Measurements from ENCODE around the gene INO80C. TPM values are rescaled to one million over a fixed set of nuclear protein-coding genes. Genes with fewer than 3 reads are reported as not detected.
A peak's percentile ranks its signal among the peaks of the same experiment; 100 is the strongest.
"Not testable (repeated sequence)": the region's sequence is repeated elsewhere in the genome, so short reads cannot be mapped to it uniquely, and the experiment has no call there.

INO80C gene
- total RNA-seq, 8 experiments from 2014 or later: 5.8 to 35.9 (median 15.7) TPM

DNA sequence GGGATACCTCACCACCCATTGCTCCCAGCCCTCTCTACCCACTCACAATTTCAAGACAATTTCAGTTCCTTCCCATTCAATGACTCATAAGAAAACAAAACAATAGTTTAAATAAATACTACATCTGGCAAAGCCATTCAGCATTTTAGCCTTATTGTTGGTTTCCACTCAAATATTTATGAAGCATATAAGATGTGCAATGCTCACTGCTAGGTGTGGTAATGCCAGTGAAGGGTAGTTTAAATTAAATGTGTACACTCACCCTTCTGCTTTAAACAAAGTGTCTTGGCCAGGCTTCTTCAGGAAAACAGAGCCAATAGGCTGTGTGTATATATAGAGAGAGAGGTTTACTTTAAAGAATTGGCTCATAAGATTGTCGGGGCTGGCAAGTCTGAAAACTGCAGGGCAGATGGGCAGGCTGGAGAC, 37.0 kb downstream of the INO80C start:
- 83 to 100% (median 86%) methylated on average over 1 of the region's 1 CpG; no CpG with 5 or more reads in 5 of the 10 experiments for WGBS, 10 experiments
- peak in 2 of 8 experiments; percentile 6 to 9 for ATAC-seq (replicated peaks in 6 of 8)
- H3K27ac ChIP-seq: no peak overlapping the region
- no peak overlapping the region for H3K4me3 ChIP-seq
- in situ Hi-C loops (cut with MboI; ENCODE audit: low pct_unique_long_range_greater_than_20kb in 2 of 9, low sequenced_read_pairs in 9 of 9, unreplicated experiment in 9 of 9): no loop called here
- H3K4me1 ChIP-seq (replicated peaks in 1 of 2): no peaks in the 10 kb centered on the region

DNA sequence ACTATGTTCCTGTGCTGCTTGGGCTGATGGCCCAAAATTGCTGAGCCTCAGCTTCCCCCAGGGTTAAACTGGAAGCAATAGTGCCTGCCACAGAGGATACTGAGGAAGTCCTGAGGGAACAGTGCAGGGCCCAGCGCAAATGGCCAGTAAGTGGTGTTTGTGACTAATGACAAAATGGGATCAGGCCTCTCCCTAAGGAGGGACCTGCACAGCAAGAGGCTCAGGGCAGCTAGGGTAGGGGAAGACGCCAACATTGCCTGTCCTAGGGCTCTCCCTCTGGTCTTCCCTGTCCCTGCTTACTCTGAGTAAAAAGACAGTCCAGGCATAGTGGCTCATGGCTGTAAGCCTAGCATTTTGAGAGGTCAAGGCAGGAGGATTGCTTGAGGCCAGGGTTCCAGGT, 37.8 kb downstream of the INO80C start:
- in situ Hi-C loops (cut with MboI; ENCODE audit: low pct_unique_long_range_greater_than_20kb in 2 of 9, low sequenced_read_pairs in 9 of 9, unreplicated experiment in 9 of 9): no loop called here
- H3K27ac ChIP-seq: no peak overlapping the region
- WGBS, 10 experiments: 20 to 80% methylated on average over 1 to 2 of the region's 2 CpGs; no CpG with 5 or more reads in 8 of the 10 experiments
- no peak for ATAC-seq (replicated peaks in 6 of 8)
- no peak overlapping the region for H3K4me3 ChIP-seq
- no peaks in the 10 kb centered on the region for H3K4me1 ChIP-seq (replicated peaks in 1 of 2)

DNA sequence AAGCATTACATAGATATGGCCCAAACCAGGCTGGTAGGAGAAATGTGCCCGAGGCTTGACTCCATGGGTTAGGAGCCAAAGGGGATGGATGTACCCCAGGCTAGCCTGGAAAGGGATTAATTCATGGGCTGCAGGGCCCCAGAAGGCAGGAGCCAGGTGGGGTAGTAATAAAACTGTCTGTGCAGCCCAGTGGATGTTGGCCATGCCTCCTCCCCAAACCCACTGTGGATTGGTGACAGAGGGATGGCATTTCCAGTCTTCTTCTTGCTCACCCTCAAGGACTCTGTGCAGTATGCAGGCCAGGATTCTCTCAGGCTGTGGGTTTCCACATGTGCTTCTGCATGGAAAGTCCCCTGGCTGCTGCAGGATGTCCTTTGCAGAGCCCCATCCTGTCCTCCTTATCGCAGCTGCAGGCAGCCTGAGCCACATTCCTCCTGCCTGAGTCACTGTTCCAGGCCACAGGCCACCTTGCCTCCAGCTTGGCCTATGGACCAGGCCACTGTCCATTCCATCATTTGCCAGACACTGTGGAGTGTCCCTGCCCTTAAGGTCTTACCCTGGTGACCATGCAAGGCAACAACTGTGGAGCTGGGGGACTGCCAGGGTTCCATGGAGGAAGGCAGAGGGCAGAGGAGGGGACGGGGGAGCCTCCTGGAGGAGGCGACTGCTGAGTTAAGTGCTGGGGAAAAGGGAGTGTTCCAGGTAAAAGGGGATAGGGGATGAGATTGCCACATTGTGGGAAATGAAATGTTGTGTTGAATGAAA, 38.9 kb downstream of the INO80C start:
- peak in 5 of 8 experiments; percentile 49 to 65 (median 62) for ATAC-seq (replicated peaks in 6 of 8)
- WGBS, 10 experiments: 57 to 100% (median 80%) methylated on average over 1 to 3 of the region's 4 CpGs; no CpG with 5 or more reads in 3 of the 10 experiments
- in situ Hi-C loops (cut with MboI; ENCODE audit: low pct_unique_long_range_greater_than_20kb in 2 of 9, low sequenced_read_pairs in 9 of 9, unreplicated experiment in 9 of 9): no loop called here
- Histone ChIP-seq H3K4me1 (replicated peaks in 1 of 2) (no peaks in the 10 kb centered on the region), H3K27ac (no peak overlapping the region), H3K4me3 (no peak overlapping the region)

DNA sequence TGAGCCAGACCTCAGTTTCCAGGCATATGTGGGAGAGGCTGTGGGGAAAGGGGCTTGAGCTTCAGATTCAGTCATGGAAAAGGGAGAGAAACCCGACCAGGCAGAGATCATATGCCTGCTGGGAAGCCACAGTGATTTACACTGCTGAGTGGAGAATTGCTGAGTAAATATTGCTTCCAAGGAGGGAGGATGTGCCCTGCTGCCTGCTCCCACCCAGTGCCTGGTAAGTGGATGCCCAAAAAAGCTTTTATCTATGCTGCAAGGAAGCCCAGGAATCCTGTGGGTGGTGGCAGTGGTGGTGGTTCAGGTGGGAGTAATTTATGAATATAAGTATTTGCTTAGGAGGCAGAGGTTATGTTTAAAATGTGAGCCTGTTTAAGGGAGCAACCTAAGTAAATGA, 39.5 kb downstream of the INO80C start:
- 40 to 100% (median 73%) methylated on average over 1 of the region's 1 CpG; no CpG with 5 or more reads in 6 of the 10 experiments for WGBS, 10 experiments

DNA sequence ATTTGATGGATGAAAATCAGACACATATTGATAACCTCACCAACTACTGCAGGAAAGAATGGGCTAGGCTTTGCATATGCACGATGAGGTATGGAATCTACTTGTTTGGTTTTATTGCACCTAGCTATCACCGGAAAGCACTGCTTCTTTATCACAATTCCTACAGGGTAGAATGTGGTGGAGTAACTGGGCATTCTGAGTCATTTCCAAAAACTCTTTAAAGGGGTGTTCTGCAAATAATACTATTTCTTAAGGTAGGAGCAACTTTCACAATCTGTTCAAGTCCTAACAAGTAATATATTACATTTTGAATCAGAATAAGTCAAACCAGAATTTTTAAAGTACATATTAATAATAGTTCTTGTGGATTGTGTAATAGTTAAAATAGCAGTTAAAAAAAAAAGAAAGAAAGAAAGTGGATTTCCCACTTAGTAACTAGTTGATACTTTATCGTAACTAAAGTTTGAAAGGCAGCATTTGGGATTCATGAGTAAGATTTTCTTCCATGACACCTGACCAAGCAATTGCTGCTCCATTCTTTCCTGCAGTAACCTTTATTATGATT, 40.5 kb downstream of the INO80C start:
- in situ Hi-C loops (cut with MboI; ENCODE audit: low pct_unique_long_range_greater_than_20kb in 2 of 9, low sequenced_read_pairs in 9 of 9, unreplicated experiment in 9 of 9): no loop called here
- no peak overlapping the region for H3K4me3 ChIP-seq
- no peaks in the 10 kb centered on the region for H3K4me1 ChIP-seq (replicated peaks in 1 of 2)
- 66 to 100% (median 88%) methylated on average over 1 to 3 of the region's 3 CpGs; no CpG with 5 or more reads in 1 of the 10 experiments for WGBS, 10 experiments
- ATAC-seq (replicated peaks in 6 of 8): no peak
- no peak overlapping the region for H3K27ac ChIP-seq

More for the DNA sequence above, 39.5 kb downstream of the INO80C start:
- H3K27ac ChIP-seq: no peak overlapping the region
- no peaks in the 10 kb centered on the region for H3K4me1 ChIP-seq (replicated peaks in 1 of 2)
- no peak overlapping the region for H3K4me3 ChIP-seq
- peak in 3 of 8 experiments; percentile 32 to 72 (median 66) for ATAC-seq (replicated peaks in 6 of 8)
- in situ Hi-C loops (cut with MboI; ENCODE audit: low pct_unique_long_range_greater_than_20kb in 2 of 9, low sequenced_read_pairs in 9 of 9, unreplicated experiment in 9 of 9): no loop called here

DNA sequence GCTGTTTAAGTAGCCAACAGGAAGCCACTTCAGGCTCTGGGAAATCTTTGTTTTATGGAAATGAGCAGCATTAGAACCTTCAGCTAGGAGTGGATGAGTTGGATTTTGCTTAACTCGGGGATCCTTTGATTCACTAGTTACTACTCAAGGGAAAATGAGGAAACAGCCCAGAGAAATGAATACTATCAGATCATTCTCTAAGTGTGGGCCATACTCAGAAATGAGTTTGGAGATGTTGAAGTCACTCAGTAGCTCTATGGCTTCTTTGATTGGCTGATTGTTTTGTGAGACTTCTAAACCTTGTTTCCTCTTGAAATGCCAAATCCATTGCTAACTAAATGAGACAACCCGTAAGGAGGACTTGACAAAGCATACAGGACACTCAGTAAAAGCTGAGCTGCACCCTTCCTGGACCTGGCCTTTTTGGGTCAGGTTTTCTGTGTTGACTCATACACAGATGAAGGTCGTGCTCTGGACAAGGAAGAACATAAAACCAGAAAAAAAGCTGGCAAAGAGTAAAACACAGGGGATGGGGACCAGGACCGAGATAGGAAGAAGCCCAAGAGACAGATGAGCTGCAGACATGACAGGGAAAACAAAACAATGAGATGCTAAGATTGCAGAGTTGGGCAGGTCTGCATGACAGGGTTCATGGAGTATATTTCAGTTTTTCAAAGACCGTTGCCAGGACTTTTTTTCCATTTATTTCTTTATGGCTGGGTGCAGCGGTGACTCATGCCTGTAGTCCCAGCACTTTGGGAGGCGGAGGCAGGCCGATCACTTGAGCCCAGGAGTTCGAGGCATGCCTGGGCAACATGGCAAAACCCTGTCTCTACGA, 41.6 kb downstream of the INO80C start:
- in situ Hi-C loops (cut with MboI; ENCODE audit: low pct_unique_long_range_greater_than_20kb in 2 of 9, low sequenced_read_pairs in 9 of 9, unreplicated experiment in 9 of 9): no loop called here
- peak in 2 of 8 experiments; percentile 54 to 67 for ATAC-seq (replicated peaks in 6 of 8)
- 0 to 94% (median 66%) methylated on average over 1 to 7 of the region's 10 CpGs; no CpG with 5 or more reads in 2 of the 10 experiments for WGBS, 10 experiments
- no peak overlapping the region for H3K27ac ChIP-seq
- H3K4me3 ChIP-seq: no peak overlapping the region
- H3K4me1 ChIP-seq (replicated peaks in 1 of 2): no peaks in the 10 kb centered on the region

DNA sequence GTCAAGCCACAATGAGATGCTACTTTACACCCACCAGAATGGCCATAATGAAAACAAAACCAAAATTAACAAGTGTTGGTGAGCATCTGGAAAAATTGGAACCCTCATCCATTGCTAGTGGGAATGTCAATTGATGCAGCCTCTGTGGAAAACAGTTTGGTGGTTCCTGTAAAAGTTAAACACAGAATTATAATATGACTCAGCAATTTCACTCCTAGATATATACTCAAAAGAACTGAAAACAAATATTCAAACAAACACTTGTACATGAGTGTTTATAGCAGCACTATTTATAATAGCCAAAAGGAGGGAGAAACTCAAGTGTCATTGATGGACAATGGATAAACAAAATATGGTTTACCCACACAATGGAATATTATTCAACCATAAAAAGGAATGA, 43.0 kb downstream of the INO80C start:
- peak in 1 of 8 experiments; percentile 4 for ATAC-seq (replicated peaks in 6 of 8)
- in situ Hi-C loops (cut with MboI; ENCODE audit: low pct_unique_long_range_greater_than_20kb in 2 of 9, low sequenced_read_pairs in 9 of 9, unreplicated experiment in 9 of 9): no loop called here
- H3K4me1 ChIP-seq (replicated peaks in 1 of 2): no peaks in the 10 kb centered on the region
- no peak overlapping the region for H3K27ac ChIP-seq
- H3K4me3 ChIP-seq: no peak overlapping the region

DNA sequence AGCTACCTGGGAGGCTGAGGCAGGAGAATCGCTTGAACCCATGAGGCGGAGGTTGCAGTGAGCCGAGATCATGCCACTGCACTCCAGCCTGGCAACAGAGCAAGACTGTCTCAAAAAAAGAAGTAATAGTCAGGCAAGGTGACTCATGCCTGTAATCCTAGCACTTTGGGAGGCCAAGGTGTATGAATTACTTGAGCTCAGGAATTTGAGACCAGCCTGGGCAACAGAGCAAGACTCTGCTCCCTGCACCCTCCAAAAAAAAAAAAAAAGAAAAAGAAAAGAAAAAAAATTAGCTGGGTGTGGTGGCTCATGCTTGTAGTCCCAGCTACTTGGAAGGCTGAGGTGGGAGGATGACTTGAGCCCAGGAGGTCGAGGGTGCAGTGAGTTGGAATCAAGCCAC, 44.7 kb downstream of the INO80C start:
- H3K27ac ChIP-seq; in situ Hi-C loops (cut with MboI; ENCODE audit: low pct_unique_long_range_greater_than_20kb in 2 of 9, low sequenced_read_pairs in 9 of 9, unreplicated experiment in 9 of 9): not testable (repeated sequence)
- WGBS, 10 experiments: 46 to 95% (median 69%) methylated on average over 1 to 4 of the region's 4 CpGs; no CpG with 5 or more reads in 1 of the 10 experiments

DNA sequence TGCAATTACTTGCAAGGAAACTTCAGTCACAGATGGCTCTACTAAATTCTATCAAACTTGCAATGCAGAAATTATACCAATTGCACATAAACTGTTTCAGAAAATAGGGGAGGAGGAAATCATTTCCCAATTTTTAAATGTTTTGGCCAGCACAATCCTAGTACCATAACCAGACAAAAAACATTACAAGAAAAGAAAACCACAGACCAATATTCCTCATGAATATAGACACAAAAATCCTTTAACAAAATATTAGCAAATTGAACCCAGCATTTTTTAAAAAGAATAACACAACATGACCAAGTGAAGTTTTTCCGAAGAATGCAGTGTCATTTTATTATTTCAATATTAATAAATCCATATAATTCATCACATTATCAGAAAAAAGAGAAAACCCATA, 45.8 kb downstream of the INO80C start:
- in situ Hi-C loops (cut with MboI; ENCODE audit: low pct_unique_long_range_greater_than_20kb in 2 of 9, low sequenced_read_pairs in 9 of 9, unreplicated experiment in 9 of 9): no loop called here
- Histone ChIP-seq H3K4me3 (no peak overlapping the region), H3K27ac (no peak overlapping the region), H3K4me1 (replicated peaks in 1 of 2) (no peaks in the 10 kb centered on the region)
- 40 to 100% (median 78%) methylated on average over 1 of the region's 1 CpG; no CpG with 5 or more reads in 1 of the 10 experiments for WGBS, 10 experiments
- no peak for ATAC-seq (replicated peaks in 6 of 8)

More for the DNA sequence above, 44.7 kb downstream of the INO80C start:
- not testable (repeated sequence) for H3K4me3 ChIP-seq; H3K4me1 ChIP-seq (replicated peaks in 1 of 2); ATAC-seq (replicated peaks in 6 of 8)

DNA sequence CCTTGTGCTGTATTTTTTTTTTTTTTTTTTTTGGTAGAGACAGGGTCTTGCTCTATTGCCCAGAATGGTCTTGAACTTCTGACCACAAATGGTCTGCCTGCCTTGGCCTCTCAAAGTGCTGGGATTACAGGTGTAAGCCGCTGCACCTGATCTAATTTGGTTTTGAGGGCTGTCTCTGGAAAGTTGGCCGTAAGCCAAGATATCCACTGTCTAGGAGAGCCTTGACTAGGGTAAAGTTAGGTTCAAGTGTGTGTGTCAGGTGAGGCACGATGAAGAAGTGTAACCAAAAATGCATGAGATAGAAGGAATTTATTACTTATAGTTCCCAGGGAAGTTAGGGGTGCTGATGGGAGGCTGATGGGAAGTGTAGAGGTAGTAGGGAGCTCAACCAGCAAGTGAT, 46.7 kb downstream of the INO80C start:
- no peak overlapping the region for H3K27ac ChIP-seq
- ATAC-seq (replicated peaks in 6 of 8): no peak
- in situ Hi-C loops (cut with MboI; ENCODE audit: low pct_unique_long_range_greater_than_20kb in 2 of 9, low sequenced_read_pairs in 9 of 9, unreplicated experiment in 9 of 9): no loop called here
- no peak overlapping the region for H3K4me3 ChIP-seq
- 35 to 100% (median 78%) methylated on average over 1 to 3 of the region's 3 CpGs; no CpG with 5 or more reads in 1 of the 10 experiments for WGBS, 10 experiments
- H3K4me1 ChIP-seq (replicated peaks in 1 of 2): no peaks in the 10 kb centered on the region

DNA sequence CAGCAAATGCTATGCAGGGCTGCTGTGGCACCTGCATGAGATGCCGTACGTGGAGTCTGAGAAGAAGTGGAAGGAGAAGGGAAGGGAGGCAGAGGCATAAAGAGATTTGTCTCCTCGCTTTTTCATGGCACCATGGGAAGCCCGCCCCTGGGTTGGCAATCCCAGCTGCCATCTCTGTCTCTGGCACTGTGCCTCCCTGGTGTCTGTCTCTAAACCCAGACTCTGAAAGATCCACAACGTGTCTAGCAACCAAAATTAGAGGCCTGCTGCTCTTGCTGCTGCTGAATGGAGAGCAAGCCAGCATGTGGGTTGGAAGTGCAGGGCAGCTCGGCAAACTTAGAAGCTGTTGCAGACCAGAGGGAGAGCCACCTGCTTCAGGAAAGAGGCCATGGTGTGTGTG, 53.1 kb downstream of the INO80C start:
- in situ Hi-C loops (cut with MboI; ENCODE audit: low pct_unique_long_range_greater_than_20kb in 2 of 9, low sequenced_read_pairs in 9 of 9, unreplicated experiment in 9 of 9): no loop called here
- no peak overlapping the region for H3K4me3 ChIP-seq
- 60 to 90% (median 67%) methylated on average over 1 to 4 of the region's 6 CpGs; no CpG with 5 or more reads in 5 of the 10 experiments for WGBS, 10 experiments
- no peak for ATAC-seq (replicated peaks in 6 of 8)
- H3K27ac ChIP-seq: no peak overlapping the region
- no peaks in the 10 kb centered on the region for H3K4me1 ChIP-seq (replicated peaks in 1 of 2)

DNA sequence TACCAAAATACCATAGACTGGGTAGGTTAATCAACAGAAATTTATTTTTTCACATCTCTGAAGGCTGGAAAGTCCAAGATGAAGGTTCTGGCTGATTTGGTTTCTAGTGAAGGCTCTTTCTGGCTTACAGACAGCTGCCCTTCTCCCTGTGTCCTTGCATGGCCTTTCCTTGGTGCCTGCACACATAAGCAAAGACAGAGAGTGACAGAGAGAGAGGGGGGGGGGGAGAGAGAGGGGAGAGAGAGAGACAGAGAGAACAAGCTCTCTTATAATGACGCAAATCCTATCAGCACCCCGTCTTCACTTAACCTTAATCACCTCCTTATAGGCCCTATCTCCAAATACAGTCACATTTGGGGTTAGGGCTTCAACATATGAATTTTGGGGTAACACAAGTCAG, 53.9 kb downstream of the INO80C start:
- no peak overlapping the region for H3K4me3 ChIP-seq
- H3K27ac ChIP-seq: no peak overlapping the region
- ATAC-seq (replicated peaks in 6 of 8): no peak
- WGBS, 10 experiments: 0 to 100% methylated on average over 1 of the region's 2 CpGs; no CpG with 5 or more reads in 8 of the 10 experiments
- no peaks in the 10 kb centered on the region for H3K4me1 ChIP-seq (replicated peaks in 1 of 2)
- in situ Hi-C loops (cut with MboI; ENCODE audit: low pct_unique_long_range_greater_than_20kb in 2 of 9, low sequenced_read_pairs in 9 of 9, unreplicated experiment in 9 of 9): no loop called here

DNA sequence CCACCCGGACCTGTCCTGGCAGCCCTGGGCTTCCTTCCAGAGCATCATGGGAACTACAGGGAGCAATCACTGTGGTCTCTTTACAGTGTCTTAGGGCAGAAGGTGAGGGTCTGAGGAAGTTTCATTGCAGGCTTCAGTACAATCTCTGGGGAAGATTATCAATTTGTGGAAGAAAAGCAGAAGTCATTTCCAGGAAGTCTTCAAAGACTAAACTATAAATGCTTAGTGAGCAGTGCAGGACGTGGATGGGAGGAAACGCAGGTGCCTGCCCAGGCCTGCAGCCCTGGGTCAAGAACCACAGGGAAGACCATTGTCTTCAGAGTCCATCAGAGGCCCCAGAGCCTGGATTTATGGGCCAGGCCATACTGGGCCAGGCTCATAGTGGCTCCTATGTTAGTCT, 54.3 kb downstream of the INO80C start:
- H3K4me3 ChIP-seq: no peak overlapping the region
- 60 to 100% (median 92%) methylated on average over 1 to 2 of the region's 3 CpGs; no CpG with 5 or more reads in 4 of the 10 experiments for WGBS, 10 experiments
- no peak overlapping the region for H3K27ac ChIP-seq
- in situ Hi-C loops (cut with MboI; ENCODE audit: low pct_unique_long_range_greater_than_20kb in 2 of 9, low sequenced_read_pairs in 9 of 9, unreplicated experiment in 9 of 9): no loop called here
- ATAC-seq (replicated peaks in 6 of 8): no peak
- no peaks in the 10 kb centered on the region for H3K4me1 ChIP-seq (replicated peaks in 1 of 2)

Data from motor neuron (in vitro differentiated cells).